HG03039 (cell line): Measurements from ENCODE around the gene HMCN2.
"Not testable (repeated sequence)": the region's sequence is repeated elsewhere in the genome, so short reads cannot be mapped to it uniquely, and the experiment has no call there.

ENCODE experiments used
- ATAC-seq: cut with Tn5 transposase; IDR thresholded peaks from one replicate; pipeline ENCODE4 v1.9.1; 2021; ENCODE audit warnings: mild to moderate bottlenecking, moderate library complexity; ENCODE audit not compliant: unreplicated experiment

HMCN2 gene

DNA sequence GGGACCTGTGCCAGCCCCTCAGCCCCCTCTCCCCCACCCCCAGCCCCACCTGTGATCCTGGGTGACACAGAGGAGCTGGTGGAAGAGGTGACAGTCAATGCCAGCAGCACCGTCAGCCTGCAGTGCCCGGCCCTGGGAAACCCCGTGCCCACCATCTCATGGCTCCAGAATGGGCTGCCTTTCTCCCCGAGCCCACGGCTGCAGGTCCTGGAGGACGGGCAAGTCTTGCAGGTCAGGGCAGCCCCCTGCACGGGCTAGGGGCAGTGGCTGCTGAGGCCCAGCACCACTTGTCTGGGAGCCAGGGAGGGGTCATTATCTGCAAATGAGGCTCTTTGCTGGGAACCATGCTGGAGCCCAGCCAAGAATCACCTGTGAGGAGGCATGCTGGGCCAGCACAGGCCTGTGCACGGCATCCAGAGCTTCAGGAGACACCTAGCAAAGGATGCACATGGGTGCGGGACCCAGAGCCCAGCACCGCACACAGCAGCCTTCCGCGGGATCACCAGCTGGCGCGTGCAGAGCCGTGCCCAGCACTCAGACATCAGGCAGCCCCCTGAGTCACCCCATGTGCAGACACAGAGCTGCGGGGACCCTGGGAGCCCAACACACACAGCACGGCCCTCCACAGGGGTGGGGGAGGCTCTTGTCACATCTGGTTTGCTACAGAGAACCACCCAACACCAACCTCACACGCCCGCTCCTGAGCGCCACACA lies 117.2 kb downstream of the HMCN2 start:
- no peak for ATAC-seq

DNA sequence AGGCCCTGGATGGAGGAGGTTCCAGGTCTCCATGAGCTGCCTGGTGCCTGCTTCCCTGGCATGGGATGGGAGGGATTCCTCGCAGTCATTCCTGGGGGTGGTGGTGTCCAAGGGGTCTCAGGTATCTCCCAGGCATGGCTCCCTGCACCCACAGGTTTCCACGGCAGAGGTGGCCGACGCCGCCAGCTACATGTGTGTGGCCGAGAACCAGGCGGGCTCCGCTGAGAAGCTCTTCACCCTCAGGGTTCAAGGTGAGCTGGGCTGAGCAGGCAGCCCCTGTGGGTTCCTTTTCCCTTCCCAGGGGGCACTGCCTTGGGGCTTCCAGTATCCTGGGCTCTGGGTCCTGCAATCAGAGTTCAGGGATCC lies 117.8 kb downstream of the HMCN2 start:
- no peak for ATAC-seq

DNA sequence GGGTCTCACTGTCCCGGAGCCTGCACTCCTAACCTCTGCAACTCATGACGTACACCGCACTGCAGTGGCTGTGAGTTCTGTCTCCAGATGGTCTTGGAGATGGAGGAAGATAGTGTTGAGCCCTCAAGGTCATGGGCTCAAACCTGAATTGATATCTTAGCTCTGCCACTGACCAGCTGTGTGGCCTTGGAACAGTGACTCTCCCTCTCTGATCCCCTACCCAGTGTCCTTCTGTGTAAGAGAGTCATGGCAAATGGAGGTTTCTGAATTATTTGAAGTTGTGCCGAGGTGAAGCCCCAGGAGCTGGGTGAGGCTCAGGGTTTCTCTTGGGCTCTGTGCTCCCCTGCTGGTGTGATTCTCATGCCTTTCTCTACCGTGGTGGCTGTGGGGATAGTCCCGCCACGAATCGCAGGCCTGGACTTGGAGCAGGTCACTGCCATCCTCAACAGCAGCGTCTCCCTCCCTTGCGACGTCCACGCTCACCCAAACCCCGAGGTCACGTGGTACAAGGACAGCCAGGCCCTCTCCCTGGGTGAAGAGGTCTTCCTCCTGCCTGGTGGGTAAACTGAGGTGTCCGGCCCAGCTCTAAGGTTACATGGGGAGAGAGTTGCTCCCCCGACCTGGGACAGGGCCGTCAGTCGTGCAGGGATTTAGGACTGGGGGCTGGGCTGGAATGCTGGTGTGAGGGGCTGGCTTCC lies 118.6 kb downstream of the HMCN2 start:
- no peak for ATAC-seq

DNA sequence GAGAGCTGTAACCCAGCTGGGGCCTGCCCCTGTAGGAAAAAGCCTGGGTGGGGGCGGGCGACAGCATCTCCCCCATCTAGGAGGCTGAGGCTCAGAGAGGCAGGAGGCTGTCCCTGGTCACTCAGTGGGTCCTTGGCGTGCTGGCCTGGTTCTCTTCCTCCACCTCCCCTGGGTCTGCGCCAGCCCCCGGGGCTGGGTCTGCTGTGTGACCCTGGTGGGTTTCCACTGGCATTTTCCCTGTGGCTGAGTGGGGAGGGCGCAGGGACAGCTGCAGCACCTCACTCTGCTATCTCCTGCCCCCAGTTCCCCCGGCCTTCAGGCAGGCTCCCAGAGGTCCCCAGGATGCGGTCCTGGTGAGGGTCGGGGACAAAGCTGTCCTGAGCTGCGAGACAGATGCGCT lies 119.7 kb downstream of the HMCN2 start:
- no peak for ATAC-seq

DNA sequence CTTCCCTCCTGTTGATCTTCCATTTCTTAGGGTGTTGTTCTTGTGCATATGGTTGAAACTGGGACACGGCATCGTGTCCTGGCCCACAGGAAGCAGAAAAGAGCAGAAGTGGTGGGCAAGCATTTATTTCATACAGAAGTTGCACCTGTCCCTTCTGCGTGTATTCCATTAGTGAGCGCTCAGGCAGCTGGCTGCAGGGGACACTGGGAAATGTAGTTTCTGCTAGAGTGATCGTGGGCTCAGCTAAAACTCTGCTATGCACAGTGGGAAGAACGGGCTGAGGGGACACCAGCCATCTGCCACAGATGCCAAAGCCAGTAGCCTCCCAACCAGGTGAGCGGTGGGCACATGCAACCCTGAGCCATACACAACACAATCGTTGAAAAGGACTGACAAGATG lies 121.8 kb downstream of the HMCN2 start:
- no peak for ATAC-seq

DNA sequence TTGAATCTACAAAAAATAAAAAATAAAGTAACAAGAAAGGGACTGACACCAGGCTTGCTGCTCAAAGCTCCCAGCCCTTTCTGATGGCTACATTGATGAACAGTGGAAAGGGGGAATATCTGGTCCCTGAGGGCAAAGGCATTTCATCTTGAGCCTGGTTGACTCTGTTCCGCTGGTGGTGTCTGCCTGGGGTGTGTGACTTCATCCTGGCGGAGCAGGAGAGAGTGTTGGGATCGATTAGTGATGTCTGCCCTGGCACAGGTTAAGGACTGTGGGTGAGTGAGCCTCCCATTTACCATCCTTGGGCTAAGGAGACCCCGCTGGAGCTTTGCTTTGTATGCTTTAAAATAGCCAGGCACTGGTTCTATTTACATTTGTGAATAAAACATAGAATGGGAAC lies 122.3 kb downstream of the HMCN2 start:
- ATAC-seq = no peak

DNA sequence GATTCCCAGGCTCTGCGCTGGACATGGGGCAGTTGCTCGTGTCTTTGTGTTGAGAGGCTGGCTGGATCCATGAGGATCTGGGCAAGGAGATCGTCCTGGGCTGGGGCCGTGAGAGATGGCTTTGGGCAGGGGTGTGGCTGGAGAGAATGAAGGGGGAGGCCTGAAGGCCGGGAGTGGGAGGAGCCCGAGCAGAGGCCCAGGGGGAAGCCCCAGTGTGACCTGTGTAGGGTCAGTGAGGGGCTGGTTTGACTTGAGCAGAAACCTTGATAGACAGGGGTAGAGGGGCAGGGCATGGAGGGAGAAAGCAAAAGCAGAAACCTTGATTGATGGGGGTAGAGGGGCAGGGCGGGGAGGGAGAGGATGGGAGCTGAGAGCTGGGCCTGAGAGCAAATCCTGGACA lies 124.8 kb downstream of the HMCN2 start:
- ATAC-seq = no peak

DNA sequence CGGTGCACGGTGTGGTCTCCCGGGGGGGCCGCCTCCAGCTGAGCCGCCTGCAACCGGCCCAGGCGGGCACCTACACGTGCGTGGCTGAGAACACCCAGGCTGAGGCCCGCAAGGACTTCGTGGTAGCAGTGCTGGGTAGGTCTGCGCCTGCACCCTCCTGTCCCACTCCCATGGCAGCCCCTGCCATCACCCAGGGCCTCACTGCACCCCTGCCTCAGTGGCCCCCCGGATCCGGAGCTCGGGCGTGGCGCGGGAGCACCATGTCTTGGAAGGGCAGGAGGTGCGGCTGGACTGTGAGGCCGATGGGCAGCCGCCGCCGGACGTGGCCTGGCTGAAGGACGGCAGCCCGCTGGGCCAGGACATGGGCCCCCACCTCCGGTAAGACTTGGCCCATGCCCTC lies 125.4 kb downstream of the HMCN2 start:
- ATAC-seq = no peak

DNA sequence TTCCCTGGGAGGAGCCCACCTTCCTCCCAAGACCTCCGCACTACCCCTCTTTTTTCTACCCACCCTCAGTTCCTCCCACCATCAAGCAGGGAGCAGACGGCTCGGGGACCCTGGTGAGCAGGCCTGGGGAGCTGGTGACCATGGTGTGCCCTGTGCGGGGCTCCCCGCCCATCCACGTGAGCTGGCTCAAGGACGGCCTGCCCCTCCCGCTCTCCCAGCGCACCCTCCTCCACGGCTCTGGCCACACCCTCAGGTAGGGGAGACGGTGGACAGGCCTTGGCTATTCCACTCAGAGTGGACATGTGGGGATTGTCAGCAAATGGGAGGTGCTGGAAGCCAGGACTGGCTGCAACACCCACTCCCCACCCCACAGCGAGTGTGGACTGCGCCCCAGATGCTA lies 126.3 kb downstream of the HMCN2 start:
- no peak for ATAC-seq

DNA sequence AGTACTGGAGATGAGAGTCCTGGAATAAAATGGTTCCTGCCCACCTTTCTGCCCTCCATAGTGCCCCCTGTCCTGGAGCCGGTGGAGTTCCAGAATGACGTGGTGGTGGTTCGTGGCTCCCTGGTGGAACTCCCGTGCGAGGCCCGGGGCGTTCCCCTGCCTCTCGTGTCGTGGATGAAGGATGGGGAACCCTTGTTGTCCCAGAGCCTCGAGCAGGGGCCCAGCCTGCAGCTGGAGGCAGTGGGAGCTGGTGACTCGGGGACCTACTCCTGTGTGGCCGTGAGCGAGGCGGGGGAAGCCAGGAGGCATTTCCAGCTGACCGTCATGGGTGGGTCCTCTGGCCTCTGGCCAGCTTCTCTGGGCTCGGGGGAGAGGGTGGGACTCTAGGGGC lies 128.1 kb downstream of the HMCN2 start:
- no peak for ATAC-seq

DNA sequence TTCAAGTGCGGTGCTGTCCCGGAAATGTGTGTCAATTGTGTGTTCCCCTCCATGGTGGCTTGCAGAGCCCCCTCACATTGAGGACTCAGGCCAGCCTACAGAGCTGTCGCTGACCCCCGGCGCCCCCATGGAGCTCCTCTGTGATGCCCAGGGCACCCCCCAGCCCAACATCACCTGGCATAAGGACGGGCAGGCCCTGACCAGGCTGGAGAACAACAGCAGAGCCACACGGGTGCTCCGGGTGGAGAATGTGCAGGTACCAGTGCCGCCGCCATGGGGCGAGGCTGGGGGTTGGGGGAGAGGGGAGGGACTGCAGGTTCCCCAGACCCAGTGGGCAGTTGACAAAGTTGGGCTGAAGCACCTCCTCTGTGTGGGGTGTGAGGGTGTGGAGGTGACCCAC lies 128.8 kb downstream of the HMCN2 start:
- no peak for ATAC-seq

DNA sequence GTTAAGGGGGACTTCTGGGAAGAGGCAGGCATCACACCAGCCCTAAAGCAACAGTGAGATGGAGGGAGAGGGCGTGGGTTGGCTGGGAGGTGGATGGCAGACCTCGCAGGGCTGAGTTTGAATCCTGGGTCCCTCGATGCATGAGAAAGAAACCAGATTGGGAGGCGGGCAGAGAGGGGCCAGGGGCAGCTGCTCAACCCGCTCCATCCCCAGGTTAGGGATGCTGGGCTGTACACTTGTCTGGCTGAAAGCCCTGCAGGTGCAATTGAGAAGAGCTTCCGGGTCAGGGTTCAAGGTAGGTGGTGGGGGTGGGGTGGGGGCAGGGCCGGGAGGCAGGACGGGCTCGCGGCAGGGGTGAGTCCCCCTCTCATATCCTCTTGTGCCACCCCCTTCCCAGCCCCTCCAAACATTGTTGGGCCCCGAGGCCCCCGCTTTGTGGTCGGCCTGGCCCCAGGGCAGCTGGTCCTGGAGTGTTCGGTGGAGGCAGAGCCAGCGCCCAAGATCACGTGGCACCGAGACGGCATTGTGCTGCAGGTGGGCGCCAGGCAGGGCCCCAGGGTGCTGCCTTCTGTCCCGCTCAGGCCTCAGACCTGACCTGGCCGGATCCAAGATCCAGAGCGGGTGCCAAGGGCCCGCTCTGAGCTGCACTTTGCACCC lies 129.4 kb downstream of the HMCN2 start:
- ATAC-seq = no peak

DNA sequence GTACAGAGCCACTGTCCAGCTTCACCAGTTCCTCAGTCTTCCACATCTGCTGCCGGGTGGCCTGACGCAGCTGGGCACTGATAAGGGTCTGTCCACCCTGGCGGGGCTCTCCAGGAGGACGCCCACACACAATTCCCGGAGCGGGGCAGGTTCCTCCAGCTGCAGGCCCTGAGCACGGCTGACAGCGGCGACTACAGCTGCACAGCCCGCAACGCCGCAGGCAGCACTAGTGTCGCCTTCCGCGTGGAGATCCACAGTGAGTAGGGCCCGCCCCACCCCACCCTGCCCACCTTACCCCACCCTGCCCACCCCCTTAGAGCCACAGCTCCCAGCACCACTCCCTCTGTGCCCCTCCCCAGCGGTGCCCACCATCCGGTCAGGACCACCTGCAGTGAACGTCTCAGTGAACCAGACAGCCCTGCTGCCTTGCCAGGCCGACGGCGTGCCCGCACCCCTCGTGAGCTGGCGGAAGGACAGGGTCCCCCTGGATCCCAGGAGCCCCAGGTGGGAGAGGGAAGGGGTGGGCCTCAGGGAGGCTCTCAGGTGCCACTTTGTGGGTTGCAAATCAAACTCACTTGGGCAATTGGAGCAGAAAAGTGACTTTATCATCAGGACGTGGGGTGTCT lies 130.4 kb downstream of the HMCN2 start:
- ATAC-seq = no peak

DNA sequence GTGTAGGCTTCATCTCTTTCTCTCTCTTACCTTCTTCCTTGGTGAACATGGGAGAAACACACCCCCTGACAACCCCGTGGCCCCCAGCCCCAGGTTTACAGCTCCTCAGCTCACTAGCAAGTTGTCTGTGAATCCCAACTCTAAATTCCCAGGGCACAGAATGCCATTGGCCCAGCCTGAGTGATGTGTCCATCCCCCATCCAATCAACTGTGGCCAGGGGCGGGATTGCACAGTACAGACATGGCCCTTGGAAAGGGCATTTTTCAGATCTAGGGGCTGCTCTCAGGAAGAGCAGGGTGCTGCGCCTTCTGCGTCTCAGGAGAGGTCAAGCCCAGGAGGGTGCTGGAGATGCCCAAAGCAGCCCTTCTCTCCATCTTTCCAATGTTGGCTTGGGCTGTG lies 131.0 kb downstream of the HMCN2 start:
- ATAC-seq = no peak

DNA sequence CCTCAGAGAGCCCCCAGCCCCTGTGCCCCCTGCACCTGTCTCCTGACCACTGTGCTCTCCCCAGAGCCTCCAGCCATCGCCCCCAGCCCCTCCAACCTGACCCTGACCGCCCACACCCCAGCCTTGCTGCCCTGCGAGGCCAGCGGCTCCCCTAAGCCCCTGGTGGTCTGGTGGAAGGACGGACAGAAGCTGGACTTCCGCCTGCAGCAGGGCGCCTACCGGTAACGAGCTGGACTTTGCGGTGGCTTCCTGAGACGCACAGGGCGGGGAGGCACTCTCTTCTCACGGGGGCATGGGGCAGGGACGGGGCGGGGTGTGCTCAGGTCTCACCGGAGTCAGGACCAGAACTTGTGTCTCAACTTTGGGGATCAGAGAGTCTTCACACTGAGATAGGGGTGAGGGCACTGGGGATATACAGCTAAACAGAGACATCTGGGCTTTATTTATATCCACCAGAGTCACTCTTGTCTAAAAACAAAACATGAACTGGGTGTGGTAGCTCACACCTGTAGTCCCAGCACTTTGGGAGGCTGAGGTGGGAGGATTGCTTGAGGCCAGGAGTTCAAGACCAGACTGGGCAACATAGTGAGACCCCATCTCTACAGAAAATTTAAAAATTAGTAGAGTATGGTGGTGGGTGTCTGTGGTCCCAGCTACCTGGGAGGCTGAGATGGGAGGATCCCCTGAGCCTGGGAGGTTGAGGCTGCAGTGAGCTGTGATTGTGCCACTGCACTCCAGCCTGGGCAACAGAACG lies 133.1 kb downstream of the HMCN2 start:
- ATAC-seq = no peak

DNA sequence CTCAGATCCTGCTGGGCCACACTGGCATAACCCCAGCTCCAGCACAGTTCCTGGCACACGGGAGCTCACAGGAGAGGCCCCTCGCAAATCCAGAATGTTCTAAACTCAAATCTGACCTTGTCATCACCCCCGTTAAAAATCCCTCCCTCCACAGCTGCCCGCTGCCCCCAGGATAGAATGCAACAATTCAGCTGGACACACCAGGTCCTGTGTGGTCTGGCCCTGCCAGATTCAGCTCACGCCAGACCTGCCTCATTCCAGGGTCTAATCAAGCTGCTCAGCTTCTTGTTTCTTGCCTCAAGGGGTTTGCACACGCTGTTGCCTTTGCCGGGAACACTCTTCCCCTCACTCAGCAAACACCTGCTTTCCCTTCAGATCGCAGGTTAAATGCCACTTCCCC lies 134.2 kb downstream of the HMCN2 start:
- ATAC-seq = no peak

DNA sequence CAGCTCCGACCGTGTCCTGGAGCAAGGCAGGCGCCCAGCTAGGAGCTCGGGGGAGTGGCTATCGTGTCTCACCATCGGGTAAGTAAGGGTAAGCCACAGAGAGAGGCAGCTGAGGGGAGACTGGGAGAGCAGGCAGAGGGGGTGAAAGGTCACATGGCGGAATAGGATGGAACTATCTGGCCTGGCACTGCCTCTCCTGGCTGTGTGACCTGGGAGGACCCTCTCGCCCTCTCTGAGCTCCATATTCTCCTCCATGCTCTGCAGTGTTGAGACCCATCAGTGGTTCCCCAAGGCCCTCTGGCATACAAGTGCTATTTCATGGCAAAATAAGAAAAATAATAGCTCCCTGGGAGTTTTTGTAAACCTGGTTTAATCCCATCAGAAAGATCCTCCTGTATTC lies 135.3 kb downstream of the HMCN2 start:
- no peak for ATAC-seq

DNA sequence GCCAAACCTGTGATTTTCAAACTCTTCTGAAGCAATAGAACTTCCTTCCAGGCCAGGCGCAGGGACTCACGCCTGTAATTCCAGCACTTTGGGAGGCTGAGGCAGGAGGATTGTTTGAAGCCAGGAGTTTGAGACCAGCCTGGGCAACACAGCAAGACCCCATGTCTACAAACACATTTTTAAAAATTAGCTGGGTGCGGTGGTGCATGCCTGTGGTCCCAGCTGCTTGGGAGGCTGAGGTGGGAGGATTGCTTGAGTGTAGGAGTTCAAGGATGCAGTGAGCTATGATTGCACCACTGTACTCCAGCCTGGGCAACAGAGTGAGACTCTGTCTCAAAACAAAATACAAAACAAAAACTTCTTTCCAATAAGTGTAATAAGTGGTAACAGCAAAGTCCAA lies 136.2 kb downstream of the HMCN2 start:
- not testable (repeated sequence) for ATAC-seq

DNA sequence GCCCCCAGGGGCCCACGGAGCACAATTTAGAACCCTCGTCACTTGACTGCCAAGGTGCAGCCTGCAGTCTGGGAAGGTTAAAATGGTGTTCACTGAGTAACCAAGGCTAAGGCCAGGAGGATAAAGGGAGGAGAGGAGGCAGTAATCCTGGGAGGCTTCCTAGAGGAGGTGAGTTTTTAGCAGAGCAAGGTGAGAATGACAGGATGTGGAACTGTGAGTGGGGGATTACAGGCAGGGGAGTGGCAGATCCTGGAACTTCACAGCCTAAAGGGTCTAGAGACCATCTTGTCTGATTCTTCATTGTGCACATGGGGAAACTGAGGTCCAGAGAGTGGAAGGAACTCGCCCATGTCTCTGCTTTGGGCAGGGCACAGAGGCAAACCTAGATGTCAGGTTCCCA lies 136.7 kb downstream of the HMCN2 start:
- ATAC-seq = no peak

DNA sequence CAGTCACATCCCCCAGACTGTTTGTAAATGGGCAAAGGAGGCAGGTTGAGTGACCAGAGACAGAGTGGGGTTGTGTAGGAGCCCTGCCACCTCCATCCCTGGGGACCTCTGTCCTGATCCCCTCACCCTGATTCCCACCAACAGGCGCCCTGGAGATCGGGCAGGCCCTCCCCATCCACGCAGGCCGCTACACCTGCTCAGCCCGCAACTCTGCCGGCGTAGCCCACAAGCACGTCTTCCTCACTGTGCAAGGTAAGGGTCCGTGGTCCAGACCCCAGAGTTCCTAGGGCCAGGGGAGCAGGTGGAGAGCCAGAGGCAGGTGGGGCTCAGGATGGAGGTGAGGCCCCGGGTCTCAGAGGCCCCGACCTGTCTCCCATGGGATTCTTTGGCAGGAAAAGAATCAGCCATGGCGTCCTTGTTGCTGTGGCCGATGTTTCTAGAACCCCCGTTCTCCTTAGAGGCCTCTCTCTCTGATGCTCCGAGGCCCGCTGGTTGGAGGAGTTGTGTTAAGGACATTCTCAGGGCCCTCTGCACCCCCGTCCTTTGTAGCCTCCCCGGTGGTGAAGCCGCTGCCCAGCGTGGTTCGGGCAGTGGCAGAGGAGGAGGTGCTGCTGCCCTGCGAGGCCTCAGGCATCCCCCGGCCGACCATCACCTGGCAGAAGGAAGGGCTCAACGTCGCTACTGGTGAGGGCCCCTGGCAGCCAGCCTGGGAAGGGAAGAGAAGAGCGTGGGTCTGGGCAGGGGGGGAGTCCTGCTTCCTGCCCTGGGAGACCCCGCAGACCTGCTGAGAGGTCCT lies 137.3 kb downstream of the HMCN2 start:
- ATAC-seq = no peak
